Activated CD8-positive, alpha-beta memory T cell treated with anti-CD3 and anti-CD28 coated beads, Interleukin-2, amount 50 U/mL, for 1 hour (primary cell): ENCODE data around the gene SYNGR1.
"Not testable (repeated sequence)": the region's sequence is repeated elsewhere in the genome, so short reads cannot be mapped to it uniquely, and the experiment has no call there.

Experiments used
- DNase-seq: peaks from one replicate; pipeline ENCODE4 v3.0.0-alpha.2; 2020; ENCODE audit errors: extremely low read depth

The SYNGR1 gene

GRCh38 chr22:39350757-39351688, 1.2 kb downstream of the SYNGR1 start:
- no peak for DNase-seq

- DNase-seq, result no peak
These were observed 2.0 kb downstream of the SYNGR1 start for GRCh38 chr22:39351689-39352214.

- no peak for DNase-seq
These were observed 2.6 kb downstream of the SYNGR1 start for GRCh38 chr22:39352306-39352891.

- no peak for DNase-seq
These were observed 3.6 kb downstream of the SYNGR1 start for GRCh38 chr22:39353346-39353745.

- no peak for DNase-seq
These were observed 5.3 kb downstream of the SYNGR1 start for GRCh38 chr22:39355080-39355479.

GRCh38 chr22:39355805-39356204, 6.0 kb downstream of the SYNGR1 start:
- DNase-seq, result not testable (repeated sequence)

- DNase-seq, result no peak
These were observed 6.7 kb downstream of the SYNGR1 start for GRCh38 chr22:39356464-39356863.

- DNase-seq, result not testable (repeated sequence)
These were observed 7.6 kb downstream of the SYNGR1 start for GRCh38 chr22:39357110-39358108.

- not testable (repeated sequence) for DNase-seq
These were observed 8.4 kb downstream of the SYNGR1 start for GRCh38 chr22:39358197-39358596.

- no peak for DNase-seq
These were observed 9.9 kb downstream of the SYNGR1 start for GRCh38 chr22:39359659-39360195.

- DNase-seq, result no peak
These were observed 10.5 kb downstream of the SYNGR1 start for GRCh38 chr22:39360242-39360641.

GRCh38 chr22:39360674-39361413, 11.1 kb downstream of the SYNGR1 start:
- DNase-seq, result no peak

- DNase-seq, result no peak
These were observed 11.7 kb downstream of the SYNGR1 start for GRCh38 chr22:39361496-39361895.

GRCh38 chr22:39362271-39362670, 12.5 kb downstream of the SYNGR1 start:
- DNase-seq, result no peak

- no peak for DNase-seq
These were observed 13.1 kb downstream of the SYNGR1 start for GRCh38 chr22:39362932-39363331.

GRCh38 chr22:39363751-39364515, 14.1 kb downstream of the SYNGR1 start:
- DNase-seq, result no peak

GRCh38 chr22:39364714-39365491, 15.1 kb downstream of the SYNGR1 start:
- DNase-seq, result no peak

GRCh38 chr22:39365492-39365780, 15.6 kb downstream of the SYNGR1 start:
- DNase-seq, result no peak

GRCh38 chr22:39367035-39367434, 17.2 kb downstream of the SYNGR1 start:
- no peak for DNase-seq
